ENCODE measurements around the gene PIWIL1.

DNA sequence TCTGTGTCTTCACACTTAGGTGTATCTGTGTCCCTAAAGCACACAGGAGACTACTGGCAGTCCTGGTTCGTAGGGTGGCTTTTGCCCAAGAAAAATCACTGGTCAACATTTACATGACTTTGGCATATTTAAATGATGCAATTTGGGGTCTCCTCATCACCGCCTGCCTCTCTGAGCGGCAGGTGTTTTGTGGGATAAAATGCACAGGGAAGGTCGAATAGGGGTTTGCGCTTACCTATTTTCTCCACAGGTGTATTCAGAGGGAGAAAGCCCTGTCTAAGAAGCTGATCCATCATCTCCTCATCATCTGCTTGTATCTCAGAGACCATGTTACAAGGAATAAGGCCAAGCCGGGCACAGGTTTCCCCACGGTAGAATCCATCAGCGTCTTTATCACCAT, 74.7 kb downstream of the PIWIL1 start:
- TF ChIP-seq, protein P1, sequence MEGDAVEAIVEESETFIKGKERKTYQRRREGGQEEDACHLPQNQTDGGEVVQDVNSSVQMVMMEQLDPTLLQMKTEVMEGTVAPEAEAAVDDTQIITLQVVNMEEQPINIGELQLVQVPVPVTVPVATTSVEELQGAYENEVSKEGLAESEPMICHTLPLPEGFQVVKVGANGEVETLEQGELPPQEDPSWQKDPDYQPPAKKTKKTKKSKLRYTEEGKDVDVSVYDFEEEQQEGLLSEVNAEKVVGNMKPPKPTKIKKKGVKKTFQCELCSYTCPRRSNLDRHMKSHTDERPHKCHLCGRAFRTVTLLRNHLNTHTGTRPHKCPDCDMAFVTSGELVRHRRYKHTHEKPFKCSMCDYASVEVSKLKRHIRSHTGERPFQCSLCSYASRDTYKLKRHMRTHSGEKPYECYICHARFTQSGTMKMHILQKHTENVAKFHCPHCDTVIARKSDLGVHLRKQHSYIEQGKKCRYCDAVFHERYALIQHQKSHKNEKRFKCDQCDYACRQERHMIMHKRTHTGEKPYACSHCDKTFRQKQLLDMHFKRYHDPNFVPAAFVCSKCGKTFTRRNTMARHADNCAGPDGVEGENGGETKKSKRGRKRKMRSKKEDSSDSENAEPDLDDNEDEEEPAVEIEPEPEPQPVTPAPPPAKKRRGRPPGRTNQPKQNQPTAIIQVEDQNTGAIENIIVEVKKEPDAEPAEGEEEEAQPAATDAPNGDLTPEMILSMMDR (IDR thresholded peaks at IDR 0.05) = no peak
- TF ChIP-seq EP300 (IDR thresholded peaks at IDR 0.05) = no peak
- no peak for TF ChIP-seq POLR2A (IDR thresholded peaks at IDR 0.05)
